Neural cell (in vitro differentiated cells): Measurements from ENCODE around the gene HS3ST5.

Experiments
- EZH2 ChIP-seq: fragments of 200-600, 300-800 bp; shearing (Covaris generic), sonication (generic); IDR thresholded peaks from 2 replicates; pipeline ENCODE4 v1.6.1; 2014; ENCODE audit warnings: antibody characterized with exemption, low read length, borderline replicate concordance, mild to moderate bottlenecking; ENCODE audit not compliant: insufficient read depth, poor library complexity, severe bottlenecking
- POLR2AphosphoS5 ChIP-seq: IDR thresholded peaks from 2 replicates; pipeline ENCODE4 v1.6.1; 2012
- TF ChIP-seq, protein P1 (sequence below): fragments of 450-650 bp; IDR thresholded peaks from 2 replicates; pipeline ENCODE4 v1.5.1; 2014; ENCODE audit warnings: antibody characterized with exemption, mild to moderate bottlenecking, moderate library complexity; ENCODE audit not compliant: poor library complexity, severe bottlenecking
- TF ChIP-seq, protein P2 (sequence below): IDR thresholded peaks from 2 replicates; pipeline ENCODE4 v1.6.1; 2012; ENCODE audit warnings: borderline replicate concordance

DNA sequence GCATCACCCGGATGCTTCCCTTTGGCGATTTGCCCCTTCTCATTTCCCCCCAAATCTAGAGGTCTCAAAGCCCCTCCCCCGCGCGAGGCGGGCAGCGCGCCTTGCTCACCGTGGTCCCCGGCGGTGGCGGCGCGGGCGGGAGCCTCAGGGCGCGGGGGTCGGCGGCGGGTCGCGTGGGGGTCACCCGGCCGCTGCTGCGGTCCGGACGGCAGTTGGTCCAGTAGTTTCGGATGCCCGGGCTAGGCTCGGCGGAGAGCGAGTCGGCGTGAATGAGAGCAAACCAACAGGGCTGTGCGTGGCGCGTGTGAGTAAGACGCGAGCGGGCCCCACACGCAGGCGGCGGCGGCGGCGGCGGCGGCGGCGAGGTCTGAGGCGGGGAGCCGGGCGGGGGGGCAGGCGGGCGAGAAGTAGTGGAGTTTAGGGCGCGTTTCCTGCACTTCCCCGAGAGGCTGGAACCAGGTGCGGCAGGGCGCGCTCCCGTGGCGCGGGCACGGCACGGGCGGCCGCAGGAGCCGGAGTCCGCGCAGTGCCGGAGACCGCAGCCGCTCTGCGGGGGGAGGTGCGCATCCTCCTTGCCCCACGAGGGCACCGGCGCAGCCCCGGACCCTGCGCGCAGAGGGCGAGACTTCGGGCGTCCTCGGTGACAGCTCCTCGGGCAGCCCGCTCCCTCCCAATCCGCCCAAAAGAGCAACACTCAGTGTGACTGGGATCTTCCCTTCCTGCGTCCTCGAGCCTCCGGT is 567 bp downstream of the HS3ST5 start:
- TF ChIP-seq, protein P1, sequence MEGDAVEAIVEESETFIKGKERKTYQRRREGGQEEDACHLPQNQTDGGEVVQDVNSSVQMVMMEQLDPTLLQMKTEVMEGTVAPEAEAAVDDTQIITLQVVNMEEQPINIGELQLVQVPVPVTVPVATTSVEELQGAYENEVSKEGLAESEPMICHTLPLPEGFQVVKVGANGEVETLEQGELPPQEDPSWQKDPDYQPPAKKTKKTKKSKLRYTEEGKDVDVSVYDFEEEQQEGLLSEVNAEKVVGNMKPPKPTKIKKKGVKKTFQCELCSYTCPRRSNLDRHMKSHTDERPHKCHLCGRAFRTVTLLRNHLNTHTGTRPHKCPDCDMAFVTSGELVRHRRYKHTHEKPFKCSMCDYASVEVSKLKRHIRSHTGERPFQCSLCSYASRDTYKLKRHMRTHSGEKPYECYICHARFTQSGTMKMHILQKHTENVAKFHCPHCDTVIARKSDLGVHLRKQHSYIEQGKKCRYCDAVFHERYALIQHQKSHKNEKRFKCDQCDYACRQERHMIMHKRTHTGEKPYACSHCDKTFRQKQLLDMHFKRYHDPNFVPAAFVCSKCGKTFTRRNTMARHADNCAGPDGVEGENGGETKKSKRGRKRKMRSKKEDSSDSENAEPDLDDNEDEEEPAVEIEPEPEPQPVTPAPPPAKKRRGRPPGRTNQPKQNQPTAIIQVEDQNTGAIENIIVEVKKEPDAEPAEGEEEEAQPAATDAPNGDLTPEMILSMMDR, result no peak
- no peak for TF ChIP-seq POLR2AphosphoS5
- TF ChIP-seq, protein P2, sequence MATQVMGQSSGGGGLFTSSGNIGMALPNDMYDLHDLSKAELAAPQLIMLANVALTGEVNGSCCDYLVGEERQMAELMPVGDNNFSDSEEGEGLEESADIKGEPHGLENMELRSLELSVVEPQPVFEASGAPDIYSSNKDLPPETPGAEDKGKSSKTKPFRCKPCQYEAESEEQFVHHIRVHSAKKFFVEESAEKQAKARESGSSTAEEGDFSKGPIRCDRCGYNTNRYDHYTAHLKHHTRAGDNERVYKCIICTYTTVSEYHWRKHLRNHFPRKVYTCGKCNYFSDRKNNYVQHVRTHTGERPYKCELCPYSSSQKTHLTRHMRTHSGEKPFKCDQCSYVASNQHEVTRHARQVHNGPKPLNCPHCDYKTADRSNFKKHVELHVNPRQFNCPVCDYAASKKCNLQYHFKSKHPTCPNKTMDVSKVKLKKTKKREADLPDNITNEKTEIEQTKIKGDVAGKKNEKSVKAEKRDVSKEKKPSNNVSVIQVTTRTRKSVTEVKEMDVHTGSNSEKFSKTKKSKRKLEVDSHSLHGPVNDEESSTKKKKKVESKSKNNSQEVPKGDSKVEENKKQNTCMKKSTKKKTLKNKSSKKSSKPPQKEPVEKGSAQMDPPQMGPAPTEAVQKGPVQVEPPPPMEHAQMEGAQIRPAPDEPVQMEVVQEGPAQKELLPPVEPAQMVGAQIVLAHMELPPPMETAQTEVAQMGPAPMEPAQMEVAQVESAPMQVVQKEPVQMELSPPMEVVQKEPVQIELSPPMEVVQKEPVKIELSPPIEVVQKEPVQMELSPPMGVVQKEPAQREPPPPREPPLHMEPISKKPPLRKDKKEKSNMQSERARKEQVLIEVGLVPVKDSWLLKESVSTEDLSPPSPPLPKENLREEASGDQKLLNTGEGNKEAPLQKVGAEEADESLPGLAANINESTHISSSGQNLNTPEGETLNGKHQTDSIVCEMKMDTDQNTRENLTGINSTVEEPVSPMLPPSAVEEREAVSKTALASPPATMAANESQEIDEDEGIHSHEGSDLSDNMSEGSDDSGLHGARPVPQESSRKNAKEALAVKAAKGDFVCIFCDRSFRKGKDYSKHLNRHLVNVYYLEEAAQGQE, result no peak
- TF ChIP-seq EZH2, result no peak
